GM18517 (cell line): ENCODE data around the gene HEATR1.
"Not testable (repeated sequence)": the region's sequence is repeated elsewhere in the genome, so short reads cannot be mapped to it uniquely, and the experiment has no call there.

Experiments
- ATAC-seq: cut with Tn5 transposase; IDR thresholded peaks from one replicate; pipeline ENCODE4 v1.9.1; 2021; ENCODE audit warnings: mild to moderate bottlenecking, moderate library complexity; ENCODE audit not compliant: unreplicated experiment

The HEATR1 gene

DNA sequence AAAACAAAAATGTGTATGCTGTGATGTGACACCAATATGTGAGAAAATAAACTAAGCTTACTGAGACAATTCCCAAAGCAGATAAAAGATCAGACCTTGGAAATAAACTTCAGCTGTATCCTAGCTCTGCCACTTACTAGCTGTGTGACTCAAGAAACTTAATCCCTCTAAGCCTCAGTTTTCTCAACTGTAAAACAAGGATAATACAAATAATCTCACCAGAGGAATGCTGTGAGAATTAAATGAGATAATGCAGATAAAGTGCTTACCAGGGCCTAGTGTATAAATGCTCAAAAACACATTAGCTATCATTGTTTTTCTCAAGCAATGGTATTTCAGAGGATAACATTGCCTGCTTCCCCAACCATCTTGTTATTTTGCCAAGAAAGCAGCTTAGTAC is 2.1 kb downstream of the HEATR1 start:
- ATAC-seq = no peak

GRCh38 chr1:236590553-236591150 is 13.7 kb downstream of the HEATR1 start:
- ATAC-seq = no peak

- no peak for ATAC-seq
Observed at GRCh38 chr1:236589531-236589930, 14.8 kb downstream of the HEATR1 start.

DNA sequence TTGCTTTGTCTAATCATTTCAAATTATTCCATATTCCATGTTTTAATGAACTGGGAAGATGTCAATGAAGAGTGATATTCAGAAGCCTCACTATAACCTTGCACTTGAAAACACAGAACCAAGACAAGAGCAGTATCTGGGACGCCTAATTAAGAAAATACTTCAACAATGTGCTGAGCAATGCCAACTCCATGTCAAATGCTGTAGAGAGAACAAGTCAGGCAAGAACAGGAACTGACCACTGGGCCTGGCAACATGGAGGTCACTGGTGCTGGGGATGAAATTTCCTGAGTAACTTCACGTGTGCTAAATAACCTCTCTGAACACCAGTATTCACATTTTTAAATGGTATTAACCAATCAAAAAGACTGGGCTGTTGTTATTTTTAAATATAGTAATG is 22.8 kb downstream of the HEATR1 start:
- ATAC-seq = no peak

GRCh38 chr1:236580404-236580803 is 23.9 kb downstream of the HEATR1 start:
- not testable (repeated sequence) for ATAC-seq

DNA sequence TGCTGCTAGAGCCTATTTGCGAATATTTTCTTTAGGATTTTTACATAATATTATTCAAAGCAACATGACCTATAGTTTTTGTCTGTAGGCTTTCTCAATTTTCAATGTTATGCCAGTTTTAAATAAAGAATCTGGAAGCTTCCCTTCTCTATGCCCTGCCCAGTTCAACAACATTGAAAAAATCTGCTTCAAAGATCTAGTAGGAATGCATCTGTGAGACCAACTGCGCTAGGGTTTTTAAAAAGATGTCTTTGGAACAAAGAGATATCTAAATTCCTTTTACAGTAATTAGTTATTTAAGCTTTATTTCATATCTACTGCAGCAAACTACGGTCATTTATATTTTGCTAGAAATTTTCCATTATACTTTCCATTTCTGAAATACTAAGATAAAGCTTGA is 25.7 kb downstream of the HEATR1 start:
- ATAC-seq = no peak

DNA sequence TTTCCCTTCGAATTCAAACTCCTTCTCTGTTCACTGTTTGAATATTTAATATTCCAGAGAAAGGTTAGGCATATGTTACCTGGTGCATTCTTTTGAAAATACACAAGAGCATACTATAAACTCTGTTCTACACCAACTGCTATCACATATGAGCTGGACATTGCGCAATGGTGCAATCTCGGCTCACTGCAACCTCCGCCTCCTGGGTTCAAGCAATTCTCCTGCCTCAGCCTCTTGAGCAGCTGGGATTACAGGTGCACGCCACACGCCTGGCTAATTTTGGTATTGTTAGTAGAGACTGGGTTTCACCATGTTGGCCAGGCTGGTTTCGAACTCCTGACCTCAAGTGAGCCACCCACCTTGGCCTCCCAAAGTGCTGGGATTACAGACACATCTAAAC is 27.3 kb downstream of the HEATR1 start:
- ATAC-seq = not testable (repeated sequence)

- no peak for ATAC-seq
Observed at GRCh38 chr1:236576004-236576403, 28.3 kb downstream of the HEATR1 start.

- no peak for ATAC-seq
Observed at GRCh38 chr1:236575523-236575922, 28.8 kb downstream of the HEATR1 start.

DNA sequence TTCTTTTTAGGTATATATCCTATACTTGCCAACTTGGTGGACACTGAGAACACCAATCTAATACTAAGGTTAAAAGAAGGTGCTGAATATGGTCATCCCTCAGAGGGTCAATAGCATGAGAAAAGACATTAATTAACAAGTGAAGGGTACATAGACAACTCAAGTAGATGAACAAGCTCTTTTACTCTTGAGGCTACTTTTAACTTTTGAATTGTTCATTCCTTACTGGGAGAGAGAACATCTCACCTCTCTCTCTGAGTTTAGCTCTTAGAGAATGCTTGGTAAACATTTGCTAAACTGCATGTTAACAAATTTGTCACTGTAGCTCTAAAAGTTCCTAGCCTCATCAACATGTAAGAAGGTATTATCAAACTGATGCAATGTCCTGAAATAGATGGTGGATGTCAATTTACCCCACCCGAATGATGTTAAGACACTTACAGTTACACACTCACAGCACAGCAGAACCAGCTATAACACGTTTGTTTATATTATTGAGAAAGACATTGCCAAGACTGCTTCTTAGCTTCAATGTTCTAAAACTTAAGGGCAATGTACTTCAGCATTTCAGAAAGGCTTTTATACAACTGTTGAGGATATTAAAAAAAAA is 35.9 kb downstream of the HEATR1 start:
- ATAC-seq = no peak

DNA sequence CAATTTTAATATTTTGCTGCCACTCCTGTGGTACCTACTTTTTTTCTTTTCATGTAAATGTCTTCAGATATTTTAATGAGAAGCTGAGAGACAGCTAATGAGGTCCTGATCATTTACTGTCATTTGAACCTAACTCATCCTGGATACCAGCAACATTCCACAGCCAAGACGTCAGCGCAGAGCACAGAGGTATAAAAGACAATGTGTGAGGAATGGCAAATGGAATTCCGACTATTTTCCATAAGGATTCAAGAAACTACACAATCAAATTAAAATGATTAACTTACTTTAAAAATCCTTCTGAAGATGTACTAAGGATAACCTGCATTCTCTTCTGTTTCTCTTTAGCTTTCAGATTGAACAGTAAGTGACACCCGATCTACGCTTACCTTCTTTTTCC is 38.8 kb downstream of the HEATR1 start:
- ATAC-seq = no peak

GRCh38 chr1:236561976-236562375 is 42.3 kb downstream of the HEATR1 start:
- ATAC-seq = no peak

GRCh38 chr1:236560213-236560771 is 44.0 kb downstream of the HEATR1 start:
- no peak for ATAC-seq

DNA sequence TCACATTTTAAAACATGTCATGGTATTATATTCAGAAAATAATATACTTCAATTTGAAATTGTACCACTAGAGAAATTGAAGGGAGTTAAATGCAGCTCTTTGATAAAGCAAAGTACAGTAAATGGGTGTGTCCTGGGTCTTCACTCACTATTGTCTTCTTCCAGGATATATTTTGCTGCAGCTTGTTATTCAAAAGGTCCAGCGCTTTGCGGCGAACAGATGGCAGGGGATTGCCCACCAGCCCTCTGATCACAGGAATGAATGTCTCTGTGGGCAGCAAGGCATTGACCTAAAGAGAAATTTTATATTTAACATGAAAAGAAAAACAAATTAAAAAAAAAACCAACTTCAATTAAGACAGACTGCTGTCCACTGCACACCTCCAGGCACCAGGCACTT is 45.5 kb downstream of the HEATR1 start:
- no peak for ATAC-seq

- ATAC-seq = no peak
Observed at GRCh38 chr1:236558081-236558480, 46.2 kb downstream of the HEATR1 start.

DNA sequence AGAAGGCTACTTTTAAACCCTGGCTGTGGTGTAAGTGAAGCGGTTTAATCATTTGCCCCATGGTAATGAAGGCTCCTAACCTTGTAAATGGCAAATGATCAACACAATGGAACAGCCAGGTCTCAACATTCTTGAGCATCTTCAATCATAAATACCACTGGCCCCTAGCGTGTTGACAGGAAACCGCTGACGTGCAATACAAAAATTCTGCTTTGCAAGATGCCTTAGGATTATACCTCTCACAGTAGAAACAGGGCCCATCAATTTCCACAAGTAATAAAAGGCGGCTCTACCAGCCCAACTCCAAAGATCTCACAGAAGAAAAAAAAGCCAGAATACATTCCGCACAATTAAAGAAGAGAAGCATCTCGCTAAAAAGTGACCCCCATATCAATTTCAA is 47.7 kb downstream of the HEATR1 start:
- no peak for ATAC-seq

DNA sequence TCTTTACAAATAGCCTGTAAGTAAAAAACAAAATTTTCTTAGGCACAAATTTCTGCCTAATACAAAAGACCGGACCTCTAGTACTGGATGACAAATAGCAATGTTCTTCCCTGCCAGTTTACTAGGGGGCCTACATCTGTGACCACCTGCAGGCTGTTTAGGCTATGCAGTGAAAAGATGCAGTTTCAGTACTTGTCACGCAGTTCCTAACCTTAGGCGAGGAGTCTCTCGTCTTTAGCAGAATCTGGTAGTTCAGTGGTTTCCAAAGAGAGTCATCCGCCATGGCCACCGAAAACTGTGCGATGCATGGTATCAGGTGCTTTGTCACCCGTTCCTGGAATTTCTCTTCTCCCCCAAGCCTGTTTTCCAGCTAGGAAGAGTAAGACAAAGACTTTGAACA is 50.9 kb downstream of the HEATR1 start:
- ATAC-seq = no peak

DNA sequence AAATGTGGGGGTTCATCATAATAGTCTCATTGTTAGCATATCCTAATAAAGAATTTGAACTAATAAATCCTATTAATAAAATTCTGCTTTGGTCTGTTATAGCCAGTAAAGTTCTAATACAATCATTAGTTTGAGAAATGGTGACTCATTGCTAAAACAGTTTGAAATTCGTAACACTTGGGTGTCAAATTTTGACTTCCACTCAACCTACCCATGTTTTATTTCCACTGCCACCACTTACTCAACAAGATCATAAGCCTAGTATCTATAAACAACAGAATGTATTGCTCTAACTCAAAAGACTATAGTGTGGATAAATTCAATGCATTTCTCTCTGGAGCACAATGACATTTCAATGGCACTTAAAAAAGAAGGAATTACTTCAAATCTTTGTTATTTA is 51.4 kb downstream of the HEATR1 start:
- ATAC-seq = no peak

DNA sequence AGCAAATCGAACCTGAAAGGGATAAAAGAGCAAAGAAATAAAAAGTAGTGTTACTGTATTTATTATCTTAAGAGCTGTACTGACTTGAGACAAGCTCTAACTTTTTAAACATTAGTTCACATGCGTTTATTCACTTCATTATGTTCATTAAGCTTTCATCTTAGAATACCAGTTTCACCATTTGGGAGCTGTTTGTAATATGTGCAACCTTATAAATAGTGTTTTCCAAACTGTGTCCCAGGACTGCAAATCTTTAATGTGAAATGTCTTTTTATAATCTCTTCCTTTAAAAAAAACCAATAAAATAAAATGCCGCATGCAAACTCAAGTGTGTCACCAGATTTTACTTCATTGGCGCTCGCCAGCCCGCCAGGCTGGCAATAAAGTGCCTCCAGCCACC is 52.2 kb downstream of the HEATR1 start:
- no peak for ATAC-seq

- no peak for ATAC-seq
Observed at GRCh38 chr1:236550961-236551851, 53.1 kb downstream of the HEATR1 start.

GRCh38 chr1:236548452-236548851 is 55.9 kb downstream of the HEATR1 start:
- ATAC-seq = no peak
